ENCODE measurements around the gene KRTAP10-3. TPM values are rescaled to one million over a fixed set of nuclear protein-coding genes. Genes with fewer than 3 reads are reported as not detected.
"Not testable (repeated sequence)": the region's sequence is repeated elsewhere in the genome, so short reads cannot be mapped to it uniquely, and the experiment has no call there.

KRTAP10-3 gene
- total RNA-seq, 2 donors from 2014 or later = not detected

DNA sequence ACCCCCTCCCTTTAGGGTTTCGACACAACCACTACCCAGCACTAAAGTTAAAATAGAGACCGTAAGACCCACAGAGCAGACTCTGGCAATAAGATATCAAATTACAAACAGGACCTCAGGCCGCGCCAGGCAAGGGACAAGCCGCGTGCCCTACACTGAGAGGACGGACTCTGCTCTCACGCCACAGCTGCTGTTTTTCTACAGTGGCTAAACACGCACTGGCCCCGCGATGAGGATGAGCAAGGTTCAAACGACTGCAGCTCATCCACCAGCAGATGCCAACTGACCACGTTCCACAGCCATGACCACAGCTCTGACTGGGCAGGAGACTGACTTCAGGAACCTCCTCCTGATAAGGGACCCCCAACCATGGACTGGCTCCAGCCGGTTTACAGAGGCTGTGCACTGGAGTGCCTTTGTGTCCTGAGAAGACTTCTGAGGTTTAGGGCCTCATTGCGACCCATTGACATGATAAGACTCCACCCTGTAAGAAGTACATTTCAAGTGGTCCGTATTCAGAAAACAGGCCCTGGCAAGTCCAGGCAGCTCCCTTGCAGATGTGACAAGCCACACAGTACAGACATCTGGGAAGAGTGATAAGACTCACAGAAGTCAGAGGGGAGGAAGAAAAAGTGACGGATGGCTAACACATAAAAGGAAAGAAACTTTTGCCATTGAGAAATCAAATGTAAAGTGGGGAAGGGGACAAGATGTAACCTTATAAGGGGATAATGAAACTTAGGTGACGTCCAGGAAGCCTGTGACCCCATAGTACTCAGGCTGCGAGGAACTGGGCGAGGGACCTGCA is 35.2 kb upstream of the KRTAP10-3 start:
- intact Hi-C loops (cut with DNase I) = no loop called here
- no peaks in the 10 kb centered on the region for H3K36me3 ChIP-seq (replicated peaks in 1 of 2; ENCODE audit: insufficient read depth in 1 of 2, low read depth in 2 of 2)
- no peak overlapping the region for H3K27ac ChIP-seq
- no peak overlapping the region for H3K4me3 ChIP-seq
- WGBS, 2 donors = 42 to 47% methylated on average over 16 to 20 of the region's 20 CpGs
- no peaks in the 10 kb centered on the region for H3K9me3 ChIP-seq
- no peaks in the 10 kb centered on the region for H3K4me1 ChIP-seq
- no peaks in the 10 kb centered on the region for H3K27me3 ChIP-seq
- no peak for DNase-seq
- no peak for TF ChIP-seq POLR2A (IDR thresholded peaks at IDR 0.05)
- ATAC-seq = no peak

GRCh38 chr21:44592446-44593311 is 34.1 kb upstream of the KRTAP10-3 start, which contains the start of gene KRTAP10-6:
Gene KRTAP10-6, minus strand, starts transcription at chr21:44592505. Its CDS starts 21 bp downstream, at chr21:44592484.
- no peak for ATAC-seq

GRCh38 chr21:44591801-44592130 is 33.2 kb upstream of the KRTAP10-3 start:
- ATAC-seq; intact Hi-C loops (cut with DNase I); H3K36me3 ChIP-seq (replicated peaks in 1 of 2; ENCODE audit: insufficient read depth in 1 of 2, low read depth in 2 of 2); H3K4me3 ChIP-seq; H3K4me1 ChIP-seq; H3K27me3 ChIP-seq; H3K27ac ChIP-seq; H3K9me3 ChIP-seq; DNase-seq: not testable (repeated sequence)
- WGBS, 2 donors = 33% methylated on average over 4 of the region's 4 CpGs; no CpG with 5 or more reads in 1 of the 2 donors

More at GRCh38 chr21:44592446-44593311, 34.1 kb upstream of the KRTAP10-3 start, which contains the start of gene KRTAP10-6:
- intact Hi-C loops (cut with DNase I) = no loop called here
- H3K36me3 ChIP-seq (replicated peaks in 1 of 2; ENCODE audit: insufficient read depth in 1 of 2, low read depth in 2 of 2) = no peaks in the 10 kb centered on the region
- DNase-seq = no peak
- no peak for TF ChIP-seq CTCF (IDR thresholded peaks at IDR 0.05)
- TF ChIP-seq POLR2A (IDR thresholded peaks at IDR 0.05) = no peak
- H3K9me3 ChIP-seq = no peaks in the 10 kb centered on the region
- no peak within 1 kb of the TSS for H3K4me3 ChIP-seq
- H3K27me3 ChIP-seq = no peaks in the 10 kb centered on the region
- no peaks in the 10 kb centered on the region for H3K4me1 ChIP-seq
- H3K27ac ChIP-seq = no peak within 1 kb of the TSS
- WGBS, 2 donors = 50 to 52% methylated on average over 8 to 32 of the region's 33 CpGs

DNA sequence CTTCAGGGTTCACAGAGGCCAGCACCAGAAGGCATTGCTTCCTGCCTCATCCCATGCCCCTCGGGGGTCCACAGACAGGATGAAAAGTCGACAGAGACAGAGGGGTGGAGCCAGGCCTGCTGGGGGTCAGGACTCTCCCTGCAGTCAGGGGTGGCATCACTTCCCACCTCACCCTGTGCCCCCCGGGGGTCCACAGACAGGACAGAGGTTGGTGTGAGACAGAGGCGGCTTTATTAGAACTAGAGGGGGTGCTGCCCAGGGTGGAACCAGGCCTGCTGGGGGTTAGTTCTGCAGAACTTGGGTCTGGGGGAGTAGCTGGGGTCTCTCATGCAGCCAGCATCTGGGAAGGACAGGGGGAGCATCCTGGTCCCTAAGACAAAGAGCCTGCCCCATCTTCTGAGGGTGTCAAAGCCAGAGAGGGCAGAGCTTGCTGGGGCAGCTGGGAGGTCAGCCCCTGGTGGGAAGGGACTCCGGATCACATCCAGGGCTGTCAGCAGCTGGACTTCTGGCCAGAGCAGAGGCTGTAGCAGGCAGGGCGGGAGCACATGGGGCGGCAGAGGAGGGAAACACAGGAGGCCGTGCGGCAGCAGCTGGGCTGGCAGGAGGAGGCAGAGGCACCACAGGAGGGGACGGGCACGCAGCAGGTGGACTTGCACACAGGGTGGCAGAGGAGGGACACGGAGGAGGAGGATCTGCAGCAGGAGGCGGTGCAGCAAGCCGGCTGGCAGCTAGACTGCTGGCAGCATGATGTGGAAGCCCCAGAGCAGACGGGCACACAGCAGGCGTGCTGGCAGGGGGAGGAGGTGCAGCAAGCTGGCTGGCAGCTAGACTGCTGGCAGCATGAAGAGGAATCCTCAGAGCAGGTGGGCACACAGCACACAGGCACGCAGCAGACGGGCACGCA is 32.6 kb upstream of the KRTAP10-3 start:
- WGBS, 2 donors = 49 to 59% methylated on average over 18 to 19 of the region's 19 CpGs
- H3K4me3 ChIP-seq; H3K27ac ChIP-seq; DNase-seq; H3K4me1 ChIP-seq; intact Hi-C loops (cut with DNase I); H3K27me3 ChIP-seq; ATAC-seq; H3K9me3 ChIP-seq; H3K36me3 ChIP-seq (replicated peaks in 1 of 2; ENCODE audit: insufficient read depth in 1 of 2, low read depth in 2 of 2): not testable (repeated sequence)

DNA sequence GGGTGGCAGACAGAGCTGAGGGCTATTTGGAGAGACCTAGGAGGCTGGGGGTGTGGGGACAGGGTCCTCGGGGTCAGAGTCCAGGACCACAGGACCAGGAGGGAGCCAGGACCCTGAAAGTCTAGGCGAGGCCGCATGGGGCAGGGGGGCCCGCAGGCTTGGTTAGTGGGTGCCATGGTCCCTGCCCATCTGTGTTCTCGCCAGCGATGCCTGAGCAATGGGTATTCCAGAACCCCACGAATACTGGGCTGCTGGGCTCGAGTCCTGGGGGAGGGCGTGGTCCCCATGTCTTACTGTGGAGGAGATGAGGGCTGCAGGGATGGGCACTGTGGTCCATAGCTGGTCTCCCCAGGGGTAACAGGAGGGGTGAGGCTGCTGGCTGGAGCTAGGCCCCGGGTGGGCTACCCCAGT is 31.7 kb upstream of the KRTAP10-3 start:
- intact Hi-C loops (cut with DNase I) = no loop called here
- H3K27me3 ChIP-seq = no peaks in the 10 kb centered on the region
- WGBS, 2 donors = 59 to 65% methylated on average over 7 to 10 of the region's 10 CpGs
- no peak overlapping the region for H3K4me3 ChIP-seq
- TF ChIP-seq POLR2A (IDR thresholded peaks at IDR 0.05) (no peak), CTCF (IDR thresholded peaks at IDR 0.05) (no peak)
- no peak overlapping the region for H3K27ac ChIP-seq
- H3K4me1 ChIP-seq = no peaks in the 10 kb centered on the region
- no peak for DNase-seq
- H3K9me3 ChIP-seq = no peaks in the 10 kb centered on the region
- no peaks in the 10 kb centered on the region for H3K36me3 ChIP-seq (replicated peaks in 1 of 2; ENCODE audit: insufficient read depth in 1 of 2, low read depth in 2 of 2)
- ATAC-seq = no peak

Data from body of pancreas (tissue), 4 donors.